HUES64 (cell line): Measurements from ENCODE around the gene HS3ST3B1.
A peak's percentile ranks its signal among the peaks of the same experiment; 100 is the strongest.

Source experiments
- H3K27ac ChIP-seq: 2 replicates; pipeline ENCODE4 v1.7.0; 2013; ENCODE audit warnings: low read depth, low read length, inconsistent platforms
- H3K27me3 ChIP-seq: 2 replicates; pipeline ENCODE4 v1.6.1; 2013; ENCODE audit warnings: mild to moderate bottlenecking, low read length; ENCODE audit not compliant: insufficient read depth
- H3K36me3 ChIP-seq: 2 replicates; pipeline ENCODE4 v1.6.1; 2013; ENCODE audit warnings: mild to moderate bottlenecking, low read length; ENCODE audit not compliant: insufficient read depth
- H3K4me1 ChIP-seq: 2 replicates; pipeline ENCODE4 v1.6.1; 2013; ENCODE audit warnings: mild to moderate bottlenecking, low read length, moderate library complexity; ENCODE audit not compliant: insufficient read depth
- H3K4me3 ChIP-seq: 2 replicates; pipeline ENCODE4 v1.5.1; 2013; ENCODE audit warnings: mild to moderate bottlenecking, low read length, moderate library complexity
- H3K9ac ChIP-seq: 2 replicates; pipeline ENCODE4 v1.6.1; 2013; ENCODE audit warnings: mild to moderate bottlenecking, low read depth, low read length
- H3K9me3 ChIP-seq: 2 replicates; pipeline ENCODE4 v1.6.1; 2013; ENCODE audit warnings: low read depth, low read length; ENCODE audit not compliant: insufficient read depth
- WGBS: fragments of 150-250, 120-280 bp; methylation state at CpG from one replicate; pipeline ENCODE4 v1.1.7; 2013; ENCODE audit warnings: missing lambda C conversion rate; 5-methylcytosine and 5-hydroxymethylcytosine counted together

HS3ST3B1 gene

DNA sequence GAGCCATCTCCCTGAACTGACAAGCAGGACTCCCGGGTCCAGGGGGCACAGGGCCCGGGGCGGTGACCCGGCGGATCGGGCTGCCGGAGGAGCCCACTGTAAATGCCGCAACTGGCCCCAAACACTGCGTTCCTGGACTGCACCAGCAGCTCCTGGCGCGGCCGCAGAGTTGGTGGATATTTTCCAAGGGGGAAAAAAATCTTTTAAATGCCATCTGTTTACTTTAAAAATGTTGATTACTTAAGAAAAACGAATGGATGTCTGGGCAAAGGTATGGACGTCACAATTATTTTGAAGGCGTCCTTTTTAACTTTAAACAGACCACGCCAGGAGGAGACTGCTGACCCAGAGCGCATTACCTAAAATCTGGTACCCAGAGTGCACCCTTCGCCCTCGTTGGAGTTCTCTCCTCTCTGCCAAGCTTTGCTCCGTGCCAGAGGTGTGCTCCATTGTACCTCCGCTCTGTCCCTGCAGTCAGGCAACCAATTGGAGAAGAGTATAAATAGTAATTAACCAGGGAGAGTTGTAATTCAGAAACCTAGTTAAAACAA, 3.4 kb downstream of the HS3ST3B1 start:
- WGBS = 10% methylated on average over 21 of the region's 21 CpGs
- no peaks in the 10 kb centered on the region for H3K9me3 ChIP-seq
- H3K4me3 ChIP-seq = peak overlapping the region; percentile 75
- H3K4me1 ChIP-seq = peaks cover 52% of the 10 kb centered on the region
- H3K9ac ChIP-seq = no peak overlapping the region
- H3K27ac ChIP-seq = no peak overlapping the region
- H3K36me3 ChIP-seq = no peaks in the 10 kb centered on the region
- H3K27me3 ChIP-seq = peaks cover 69% of the 10 kb centered on the region

DNA sequence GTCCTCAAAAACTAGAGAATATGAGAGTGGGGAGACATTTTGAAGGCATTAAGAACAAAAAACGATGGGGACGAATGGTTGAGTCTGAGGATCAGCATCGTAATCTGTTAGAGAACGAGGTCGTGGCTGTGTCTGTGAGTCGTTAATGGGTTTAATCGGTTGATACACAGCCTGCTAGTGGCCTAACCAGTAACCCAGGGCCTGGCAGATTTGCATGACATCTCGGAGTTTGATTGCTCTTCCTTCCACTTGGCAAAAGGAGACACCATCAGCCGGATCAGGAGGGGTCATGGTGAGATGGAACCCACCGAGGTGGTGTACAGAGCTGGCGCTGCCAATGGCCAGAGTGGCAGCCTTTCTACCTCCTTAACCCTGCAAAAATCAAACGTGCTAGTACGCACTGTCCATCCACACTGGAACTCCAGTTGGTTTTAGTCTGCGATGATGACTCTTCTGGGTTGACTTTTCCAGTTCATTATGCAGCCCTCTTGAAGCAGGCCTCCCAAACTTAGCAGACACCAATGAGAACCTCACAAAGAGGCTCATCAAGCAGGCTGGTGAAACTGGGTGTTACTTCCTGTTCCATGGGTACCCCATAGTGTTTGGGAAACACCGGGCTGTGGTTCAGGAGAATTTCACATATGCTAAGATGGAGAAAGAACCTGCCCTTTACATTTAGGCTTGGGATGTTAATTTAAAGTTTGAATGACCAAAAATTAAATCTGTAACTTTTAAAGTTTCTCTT, 4.1 kb downstream of the HS3ST3B1 start:
- peaks cover 63% of the 10 kb centered on the region for H3K27me3 ChIP-seq
- peak overlapping the region; percentile 75 for H3K4me3 ChIP-seq
- H3K27ac ChIP-seq = no peak overlapping the region
- H3K4me1 ChIP-seq = peaks cover 48% of the 10 kb centered on the region
- no peak overlapping the region for H3K9ac ChIP-seq
- no peaks in the 10 kb centered on the region for H3K9me3 ChIP-seq
- no peaks in the 10 kb centered on the region for H3K36me3 ChIP-seq
- WGBS = 42% methylated on average over 15 of the region's 15 CpGs

DNA sequence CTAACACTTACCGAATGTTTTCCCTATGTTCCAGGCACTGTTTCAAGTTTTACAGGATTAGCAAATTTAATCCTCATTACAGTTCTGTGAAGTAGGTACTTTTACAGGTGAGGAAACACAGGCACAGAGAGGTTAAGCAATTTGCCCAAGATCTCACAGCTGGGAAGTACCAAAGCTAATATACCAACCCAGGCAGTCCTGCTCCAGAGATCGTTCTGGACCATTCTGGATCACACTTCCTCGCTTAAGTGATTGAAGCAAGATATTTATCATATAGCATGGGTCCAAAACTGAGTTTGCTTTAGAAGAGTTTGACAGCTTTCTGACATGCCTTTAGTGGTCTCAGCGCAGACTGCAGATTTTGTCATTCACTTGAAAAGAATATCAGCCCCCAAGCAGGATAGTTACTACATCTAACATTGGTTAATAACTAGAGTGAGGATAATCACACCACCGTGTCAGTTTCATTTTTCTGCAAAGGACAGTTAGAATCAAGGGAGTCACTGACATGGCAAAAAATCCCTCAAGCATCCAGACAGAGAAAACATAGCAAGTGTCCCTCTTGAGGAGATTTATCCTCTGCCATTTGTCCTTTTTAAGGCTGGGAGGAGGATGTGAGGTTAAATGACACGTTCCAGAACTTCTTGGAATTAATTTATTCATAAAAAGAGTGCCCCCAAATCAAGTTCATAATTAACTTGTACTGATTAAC, 5.1 kb downstream of the HS3ST3B1 start:
- WGBS = 76% methylated on average over 5 of the region's 6 CpGs
- Histone ChIP-seq H3K36me3 (no peaks in the 10 kb centered on the region), H3K9me3 (no peaks in the 10 kb centered on the region), H3K27me3 (peaks cover 56% of the 10 kb centered on the region), H3K9ac (no peak overlapping the region), H3K4me3 (no peak overlapping the region), H3K27ac (no peak overlapping the region), H3K4me1 (peaks cover 55% of the 10 kb centered on the region)

GRCh38 chr17:14306596-14306995, 5.7 kb downstream of the HS3ST3B1 start:
- H3K9ac ChIP-seq = no peak overlapping the region
- H3K27ac ChIP-seq = no peak overlapping the region
- peaks cover 58% of the 10 kb centered on the region for H3K4me1 ChIP-seq
- no peaks in the 10 kb centered on the region for H3K36me3 ChIP-seq
- H3K9me3 ChIP-seq = no peaks in the 10 kb centered on the region
- H3K4me3 ChIP-seq = no peak overlapping the region
- H3K27me3 ChIP-seq = peaks cover 49% of the 10 kb centered on the region

GRCh38 chr17:14307560-14308024, 6.7 kb downstream of the HS3ST3B1 start:
- Histone ChIP-seq H3K9ac (no peak overlapping the region), H3K9me3 (no peaks in the 10 kb centered on the region), H3K36me3 (no peaks in the 10 kb centered on the region), H3K4me1 (peaks cover 65% of the 10 kb centered on the region), H3K27ac (no peak overlapping the region), H3K27me3 (peaks cover 39% of the 10 kb centered on the region), H3K4me3 (no peak overlapping the region)
- 53% methylated on average over 4 of the region's 5 CpGs for WGBS

- Histone ChIP-seq H3K4me3 (peak overlapping the region; percentile 72), H3K9ac (peak overlapping the region; percentile 79), H3K36me3 (no peaks in the 10 kb centered on the region), H3K4me1 (peaks cover 65% of the 10 kb centered on the region), H3K27ac (peak overlapping the region; percentile 73), H3K27me3 (peaks cover 29% of the 10 kb centered on the region), H3K9me3 (no peaks in the 10 kb centered on the region)
- 54% methylated on average over 4 of the region's 4 CpGs for WGBS
These were observed 7.7 kb downstream of the HS3ST3B1 start for GRCh38 chr17:14308636-14308964.

DNA sequence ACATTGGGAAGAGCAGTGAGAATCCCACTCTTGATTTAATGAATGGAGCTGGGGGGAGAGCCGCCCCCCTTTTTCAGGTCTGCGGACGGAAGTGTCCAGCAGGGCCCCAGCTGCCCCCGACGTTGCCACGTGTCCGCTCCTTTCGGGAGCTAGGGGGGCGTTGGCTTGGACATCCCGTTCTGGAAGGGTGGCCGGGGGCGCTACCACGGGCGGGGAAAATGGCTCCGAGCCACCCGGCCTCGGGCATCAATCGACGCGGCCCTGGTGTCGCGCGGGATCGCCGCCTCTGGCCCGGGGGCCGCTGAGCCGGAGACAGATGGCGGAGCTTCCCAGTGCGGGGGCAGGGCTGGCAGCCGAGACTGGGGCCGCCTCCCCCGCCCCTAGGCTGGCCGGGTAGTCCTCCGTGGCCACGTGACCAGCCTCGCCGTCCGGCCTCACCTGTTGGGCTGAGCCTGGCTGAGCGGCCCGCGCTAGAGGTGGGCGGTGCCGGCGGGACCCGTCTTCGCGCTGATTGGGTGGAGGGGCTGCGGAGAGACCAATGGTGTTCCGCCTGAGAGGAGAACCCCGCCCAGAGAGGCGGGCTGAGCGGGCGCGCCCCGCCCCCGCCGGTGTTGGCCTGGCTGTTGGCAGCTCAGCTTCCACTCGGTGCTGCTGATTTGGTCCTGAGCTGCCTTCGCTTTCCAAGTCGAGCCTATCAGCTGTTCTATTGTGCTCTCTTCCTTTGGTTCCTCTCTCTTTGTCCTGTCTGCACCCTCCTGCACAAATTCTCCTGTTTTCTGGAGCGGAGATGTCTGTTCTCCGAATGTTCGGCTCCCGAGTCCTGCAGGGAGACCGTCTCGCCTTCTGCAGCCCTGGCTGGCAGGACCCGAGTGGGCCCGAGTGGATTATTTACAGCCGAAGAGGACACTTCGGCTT, 8.3 kb downstream of the HS3ST3B1 start:
- Histone ChIP-seq H3K27ac (peak overlapping the region; percentile 73), H3K4me1 (peaks cover 65% of the 10 kb centered on the region), H3K9ac (peak overlapping the region; percentile 79), H3K27me3 (peaks cover 23% of the 10 kb centered on the region), H3K4me3 (peak overlapping the region; percentile 72), H3K9me3 (no peaks in the 10 kb centered on the region), H3K36me3 (no peaks in the 10 kb centered on the region)
- WGBS = 8% methylated on average over 71 of the region's 71 CpGs

- H3K4me1 ChIP-seq = peaks cover 59% of the 10 kb centered on the region
- no peak overlapping the region for H3K27ac ChIP-seq
- no peaks in the 10 kb centered on the region for H3K36me3 ChIP-seq
- WGBS = 64% methylated on average over 12 of the region's 13 CpGs
- H3K9ac ChIP-seq = peak overlapping the region; percentile 65; the same call in 1 of the 2 replicates
- peak overlapping the region; percentile 72 for H3K4me3 ChIP-seq
- no peaks in the 10 kb centered on the region for H3K9me3 ChIP-seq
- H3K27me3 ChIP-seq = peaks cover 14% of the 10 kb centered on the region
These were observed 9.2 kb downstream of the HS3ST3B1 start for GRCh38 chr17:14310101-14310500.

- peaks cover 9% of the 10 kb centered on the region for H3K27me3 ChIP-seq
- no peak overlapping the region for H3K9ac ChIP-seq
- H3K4me1 ChIP-seq = peaks cover 54% of the 10 kb centered on the region
- no peaks in the 10 kb centered on the region for H3K9me3 ChIP-seq
- H3K4me3 ChIP-seq = peak overlapping the region; percentile 72
- 74% methylated on average over 6 of the region's 7 CpGs for WGBS
- H3K36me3 ChIP-seq = no peaks in the 10 kb centered on the region
- no peak overlapping the region for H3K27ac ChIP-seq
These were observed 9.7 kb downstream of the HS3ST3B1 start for GRCh38 chr17:14310605-14311004.

GRCh38 chr17:14311186-14311705, 10.4 kb downstream of the HS3ST3B1 start:
- Histone ChIP-seq H3K36me3 (no peaks in the 10 kb centered on the region), H3K4me1 (peaks cover 53% of the 10 kb centered on the region), H3K9me3 (no peaks in the 10 kb centered on the region), H3K27ac (no peak overlapping the region), H3K9ac (no peak overlapping the region), H3K27me3 (peaks cover 3% of the 10 kb centered on the region; the same call in 1 of the 2 replicates), H3K4me3 (no peak overlapping the region)
- 94% methylated on average over 10 of the region's 10 CpGs for WGBS
